IMR-90 (cell line): ENCODE results near the gene HRH1.

ENCODE experiments used
- RCOR1 ChIP-seq: IDR thresholded peaks from 2 replicates; pipeline ENCODE4 v1.6.1; 2012; ENCODE audit warnings: mild to moderate bottlenecking, low read length, improper control_type of control experiment; ENCODE audit not compliant: insufficient replicate concordance
- RFX5 ChIP-seq: IDR thresholded peaks from 2 replicates; pipeline ENCODE4 v1.8.0; 2012; ENCODE audit warnings: low read depth, mild to moderate bottlenecking, low read length, moderate library complexity

- TF ChIP-seq RCOR1 = no peak
- no peak for TF ChIP-seq RFX5
Measured at GRCh38 chr3:11197484-11197883, 43.2 kb downstream of the HRH1 start.
